IMR-90 (cell line): ENCODE results near the gene SYP. TPM values are rescaled to one million over a fixed set of nuclear protein-coding genes. Genes with fewer than 3 reads are reported as not detected.

Experiments used
- ATAC-seq: fragments of 200-7000 bp; cut with Tn5 transposase; 2 replicates; pipeline ENCODE4 v1.9.1; 2020; ENCODE audit warnings: low read depth, mild to moderate bottlenecking, moderate library complexity
- BruUV-seq: library from RNA; stranded (reverse); fragments of 400-500 nt; replicated peaks from 2 replicates; lab custom pipeline; 2021; lab: Mats Ljungman, UMichigan
- CTCF ChIA-PET: fragments of 300-600 bp; formaldehyde crosslinking; extraction: SDS; loops from one replicate; lab custom pipeline; 2021; ENCODE audit warnings: antibody characterized with exemption; lab: Yijun Ruan, JAX
- POLR2A ChIA-PET: fragments of 300-600 bp; sonication (Branson Sonifier 250); formaldehyde crosslinking; loops from one replicate; lab custom pipeline; 2022; ENCODE audit warnings: antibody characterized with exemption; ENCODE audit not compliant: unreplicated experiment; lab: Charles Lee
- DNase-seq: peaks from one replicate; pipeline ENCODE4 v3.0.0; 2013
- H2AFZ ChIP-seq: replicated peaks from 2 replicates; pipeline ENCODE3; 2013; ENCODE audit warnings: low read length, mild to moderate bottlenecking; ENCODE audit not compliant: poor library complexity
- H2AK5ac ChIP-seq: 2 replicates; pipeline ENCODE4 v1.6.1; 2013; ENCODE audit warnings: low read depth, low read length, inconsistent platforms
- H2AK9ac ChIP-seq: replicated peaks from 2 replicates; pipeline ENCODE3; 2013; ENCODE audit warnings: mild to moderate bottlenecking, low read depth, low read length, moderate library complexity; ENCODE audit not compliant: poor library complexity
- H2BK120ac ChIP-seq: 2 replicates; pipeline ENCODE4 v1.6.1; 2013; ENCODE audit warnings: low read depth, low read length, inconsistent platforms
- H2BK15ac ChIP-seq: 3 replicates; pipeline ENCODE4 v1.6.1; 2013; ENCODE audit warnings: low read depth, low read length, inconsistent platforms
- H2BK20ac ChIP-seq: 2 replicates; pipeline ENCODE4 v1.6.1; 2013; ENCODE audit warnings: low read depth, mild to moderate bottlenecking, inconsistent platforms, low read length, moderate library complexity
- H2BK5ac ChIP-seq: 2 replicates; pipeline ENCODE4 v1.6.1; 2013; ENCODE audit warnings: mild to moderate bottlenecking, low read depth, low read length, inconsistent platforms; ENCODE audit not compliant: poor library complexity, severe bottlenecking
- H3K14ac ChIP-seq: replicated peaks from 2 replicates; pipeline ENCODE4 v1.6.1; 2013; ENCODE audit warnings: low read depth, low read length, inconsistent platforms
- H3K18ac ChIP-seq: 2 replicates; pipeline ENCODE4 v1.6.1; 2013; ENCODE audit warnings: low read depth, low read length, control low read depth
- H3K23ac ChIP-seq: 2 replicates; pipeline ENCODE4 v1.6.1; 2013; ENCODE audit warnings: low read depth, low read length, inconsistent platforms
- H3K27ac ChIP-seq: 2 replicates; pipeline ENCODE4 v1.5.1; 2013; ENCODE audit warnings: mild to moderate bottlenecking, control low read depth, low read length; ENCODE audit not compliant: insufficient read depth
- H3K27me3 ChIP-seq: 2 replicates; pipeline ENCODE4 v1.6.1; 2013; ENCODE audit warnings: low read length; ENCODE audit not compliant: control insufficient read depth, insufficient read depth
- H3K36me3 ChIP-seq: 2 replicates; pipeline ENCODE4 v1.6.1; 2013; ENCODE audit warnings: low read length, mixed read lengths; ENCODE audit not compliant: control insufficient read depth, insufficient read depth
- H3K4ac ChIP-seq: 2 replicates; pipeline ENCODE4 v1.6.1; 2013; ENCODE audit warnings: low read depth, low read length, inconsistent platforms
- H3K4me1 ChIP-seq: 2 replicates; pipeline ENCODE4 v1.6.1; 2013; ENCODE audit warnings: low read length, mixed read lengths; ENCODE audit not compliant: control insufficient read depth, insufficient read depth
- H3K4me2 ChIP-seq: 2 replicates; pipeline ENCODE4 v1.6.1; 2013; ENCODE audit warnings: low read depth, mild to moderate bottlenecking, control low read depth, low read length, moderate library complexity
- H3K4me3 ChIP-seq: 2 replicates; pipeline ENCODE4 v1.5.1; 2013; ENCODE audit warnings: low read depth, mild to moderate bottlenecking, control low read depth, low read length, moderate library complexity; ENCODE audit not compliant: insufficient read depth
- H3K56ac ChIP-seq: 2 replicates; pipeline ENCODE4 v1.6.1; 2013; ENCODE audit warnings: low read length, inconsistent platforms; ENCODE audit not compliant: insufficient read depth; ENCODE audit errors: extremely low read depth
- H3K79me1 ChIP-seq, 2 experiments: 2 replicates each; pipeline ENCODE4 v1.6.1; 2013; ENCODE audit warnings: low read length in 2 of 2, inconsistent platforms in 1 of 2, low read depth in 1 of 2
- H3K9ac ChIP-seq: 2 replicates; pipeline ENCODE4 v1.6.1; 2013; ENCODE audit warnings: low read depth, low read length, control low read depth
- H3K9me1 ChIP-seq: 2 replicates; pipeline ENCODE4 v1.6.1; 2013; ENCODE audit warnings: low read length, inconsistent platforms; ENCODE audit not compliant: insufficient read depth
- H3K9me3 ChIP-seq: 2 replicates; pipeline ENCODE4 v1.6.1; 2013; ENCODE audit warnings: low read length; ENCODE audit not compliant: control insufficient read depth, insufficient read depth
- H4K20me1 ChIP-seq: 2 replicates; pipeline ENCODE4 v1.6.1; 2013; ENCODE audit warnings: low read length, inconsistent platforms; ENCODE audit not compliant: insufficient read depth
- H4K5ac ChIP-seq: 2 replicates; pipeline ENCODE4 v1.6.1; 2013; ENCODE audit warnings: mild to moderate bottlenecking, low read depth, low read length, control low read depth
- H4K8ac ChIP-seq, 2 experiments: 2 replicates each; pipeline ENCODE4 v1.6.1; 2013; ENCODE audit warnings: low read depth in 2 of 2, low read length in 2 of 2, control low read depth in 1 of 2, inconsistent platforms in 1 of 2
- H4K91ac ChIP-seq: 2 replicates; pipeline ENCODE4 v1.6.1; 2013; ENCODE audit warnings: low read depth, low read length, inconsistent platforms; ENCODE audit not compliant: insufficient read depth
- BHLHE40 ChIP-seq: fragments of 150-350 bp; IDR thresholded peaks from 2 replicates; pipeline ENCODE4 v1.6.1; 2016; ENCODE audit warnings: mild to moderate bottlenecking, low read depth, low read length
- CEBPB ChIP-seq: IDR thresholded peaks from 2 replicates; pipeline ENCODE4 v1.6.1; 2012; ENCODE audit warnings: low read depth, low read length, improper control_type of control experiment
- FOS ChIP-seq: fragments of 150-350 bp; IDR thresholded peaks from 2 replicates; pipeline ENCODE4 v1.6.1; 2016; ENCODE audit warnings: low read depth, low read length
- POLR2A ChIP-seq: IDR thresholded peaks from 2 replicates; pipeline ENCODE4 v1.6.1; 2012; ENCODE audit warnings: mild to moderate bottlenecking, low read depth, low read length
- RCOR1 ChIP-seq: IDR thresholded peaks from 2 replicates; pipeline ENCODE4 v1.6.1; 2012; ENCODE audit warnings: mild to moderate bottlenecking, low read length, improper control_type of control experiment; ENCODE audit not compliant: insufficient replicate concordance
- SMC3 ChIP-seq: fragments of 150-350 bp; IDR thresholded peaks from 2 replicates; pipeline ENCODE4 v1.6.1; 2016; ENCODE audit warnings: low read depth, mild to moderate bottlenecking, antibody characterized with exemption, low read length, moderate library complexity
- USF2 ChIP-seq: fragments of 150-350 bp; IDR thresholded peaks from 2 replicates; pipeline ENCODE4 v1.6.1; 2017; ENCODE audit warnings: mild to moderate bottlenecking, antibody characterized with exemption, low read length, low read depth
- whole genome bisulfite sequencing, 2 experiments: methylation state at CpG; one replicate each; pipeline versions ENCODE4 v1.1.5 to v1.1.7; 2013; ENCODE audit warnings: missing lambda C conversion rate in 2 of 2; ENCODE audit not compliant: insufficient read length in 1 of 2; ENCODE audit errors: extremely low coverage in 2 of 2; 5-methylcytosine and 5-hydroxymethylcytosine counted together
- dilution Hi-C: fragments of 300-500 bp; cut with HindIII; formaldehyde crosslinking; loops from one replicate; pipeline ENCODE4 v1.14.3; 2018; ENCODE audit warnings: low sequenced_read_pairs; ENCODE audit not compliant: unreplicated experiment
- in situ Hi-C: fragments of 300-500 bp; cut with MboI; formaldehyde crosslinking; loops from 3 replicates; pipeline ENCODE4 v1.14.3; 2019; ENCODE audit warnings: low sequenced_read_pairs, inconsistent platforms, mixed read lengths
- intact Hi-C: fragments of 100-400 bp; cut with micrococcal nuclease; formaldehyde crosslinking; loops from 2 replicates; pipeline ENCODE4 v1.10.0; 2022
- polyA plus RNA-seq, 3 experiments: library from polyadenylated mRNA; depleted of rRNA; stranded (reverse); fragments of >200 nt; gene quantifications; 2 replicates each; pipeline ENCODE4 v1.2.3, GENCODE V29; 2012; ENCODE audit warnings: low replicate concordance in 1 of 3
- total RNA-seq: library from RNA; depleted of rRNA; stranded (reverse); fragments of >200 nt; gene quantifications from 2 replicates; pipeline ENCODE4 v1.2.3, GENCODE V29; 2012

SYP gene
- total and polyA plus RNA-seq, 2 of the 4 experiments (the other 2 are of a cell fraction) = under 0.01 to 0.05 TPM

DNA sequence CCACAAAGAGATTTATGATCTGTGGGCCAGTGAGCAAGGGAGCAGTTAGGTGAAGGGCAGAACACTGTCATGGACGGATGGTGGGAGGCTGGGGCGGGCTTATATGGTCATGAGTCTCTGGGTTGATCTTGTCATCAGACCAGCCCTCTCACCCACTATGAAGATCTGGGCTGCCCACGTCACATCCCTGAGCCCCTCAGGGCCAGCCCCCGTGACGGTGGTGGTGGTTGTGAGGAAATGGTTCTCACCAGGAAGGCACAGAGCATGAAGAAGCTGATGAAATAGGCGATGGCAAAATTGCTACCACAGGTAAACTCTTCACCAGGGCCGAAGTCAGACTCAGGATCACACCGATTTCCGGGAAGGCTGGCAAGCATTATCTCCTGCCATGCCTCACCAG, 11.1 kb upstream of the SYP start:
- no peaks in the 10 kb centered on the region for H3K4me1 ChIP-seq
- H2BK5ac ChIP-seq = no peak overlapping the region
- no peak overlapping the region for H2AK5ac ChIP-seq
- no peak overlapping the region for H3K23ac ChIP-seq
- H2BK120ac ChIP-seq = no peak overlapping the region
- no peak overlapping the region for H4K5ac ChIP-seq
- no peaks in the 10 kb centered on the region for H3K79me1 ChIP-seq
- H3K9me1 ChIP-seq = no peaks in the 10 kb centered on the region
- H4K91ac ChIP-seq = no peak overlapping the region
- BruUV-seq = no TSS peak
- no CpG with 5 or more reads among the region's 9 CpGs for WGBS, 2 experiments
- in situ Hi-C loops = no loop called here
- no peak overlapping the region for H3K18ac ChIP-seq
- H3K4me3 ChIP-seq = no peak overlapping the region
- no peak overlapping the region for H2AFZ ChIP-seq
- dilution Hi-C loops = no loop called here
- H3K56ac ChIP-seq = no peak overlapping the region
- intact Hi-C loops = no loop called here
- no peak overlapping the region for H3K9ac ChIP-seq
- H3K4ac ChIP-seq = no peak overlapping the region
- H2BK20ac ChIP-seq = no peak overlapping the region
- DNase-seq (no peak), ATAC-seq (no peak)
- CTCF ChIA-PET = no interaction called here
- no peak overlapping the region for H3K4me2 ChIP-seq
- no peak overlapping the region for H4K8ac ChIP-seq
- peaks cover 4% of the 10 kb centered on the region for H3K27me3 ChIP-seq
- H3K9me3 ChIP-seq = peaks cover 4% of the 10 kb centered on the region
- no peak overlapping the region for H3K14ac ChIP-seq
- TF ChIP-seq BHLHE40 (no peak), RCOR1 (no peak), FOS (no peak), USF2 (no peak), CEBPB (no peak), POLR2A (no peak), SMC3 (no peak)
- POLR2A ChIA-PET = no interaction called here
- H2BK15ac ChIP-seq = no peak overlapping the region
- H2AK9ac ChIP-seq = no peak overlapping the region
- H3K27ac ChIP-seq = no peak overlapping the region
- no peaks in the 10 kb centered on the region for H3K36me3 ChIP-seq
- H4K20me1 ChIP-seq = no peaks in the 10 kb centered on the region
